K562 (cell line): ENCODE measurements around the gene TENT4B. TPM values are rescaled to one million over a fixed set of nuclear protein-coding genes. Genes with fewer than 3 reads are reported as not detected.

Source experiments
- DIDO1 ChIP-seq: fragments of 450-650 bp; IDR thresholded peaks from 2 replicates; pipeline ENCODE4 v1.6.1; 2016; ENCODE audit warnings: low read depth, missing biosample characterization, missing genetic modification characterization
- E2F4 ChIP-seq: sonication (generic); formaldehyde crosslinking; IDR thresholded peaks from 2 replicates; pipeline ENCODE4 v1.8.0; 2022; ENCODE audit warnings: mild to moderate bottlenecking, low read depth, missing genetic modification reagents
- ILF3 ChIP-seq: fragments of 450-650 bp; IDR thresholded peaks from 2 replicates; pipeline ENCODE4 v1.6.1; 2018; ENCODE audit warnings: antibody characterized with exemption, mild to moderate bottlenecking, moderate library complexity, borderline replicate concordance
- NFE2L1 ChIP-seq: fragments of 450-650 bp; IDR thresholded peaks from 2 replicates; pipeline ENCODE4 v1.6.1; 2016; ENCODE audit warnings: missing genetic modification characterization, low read depth, mild to moderate bottlenecking, missing compliant biosample characterization, moderate library complexity, borderline replicate concordance
- RBBP5 ChIP-seq: fragments of 200-600 bp; sonication (generic); IDR thresholded peaks from 2 replicates; pipeline ENCODE4 v1.6.1; 2012; ENCODE audit warnings: borderline replicate concordance, mild to moderate bottlenecking, low read length, control low read depth, inconsistent platforms; ENCODE audit not compliant: insufficient read depth, poor library complexity, severe bottlenecking
- TAF1 ChIP-seq: IDR thresholded peaks from 2 replicates; pipeline ENCODE4 v1.6.1; 2011; ENCODE audit warnings: mild to moderate bottlenecking, low read length, moderate library complexity; ENCODE audit not compliant: insufficient read depth, control insufficient read depth, severe bottlenecking; ENCODE audit errors: extremely low read depth
- TBL1XR1 ChIP-seq, 2 experiments: IDR thresholded peaks; 2 replicates each; pipeline ENCODE4 v1.6.1; 2012; ENCODE audit warnings: improper control_type of control experiment in 2 of 2, low read length in 2 of 2, mild to moderate bottlenecking in 1 of 2
- TCF3 ChIP-seq: sonication (generic); formaldehyde crosslinking; IDR thresholded peaks from 2 replicates; pipeline ENCODE4 v1.4.0; 2020; ENCODE audit warnings: mild to moderate bottlenecking, missing genetic modification reagents
- TGIF2 ChIP-seq: sonication (generic); formaldehyde crosslinking; IDR thresholded peaks from 2 replicates; pipeline ENCODE4 v1.8.1; 2022; ENCODE audit warnings: mild to moderate bottlenecking, missing genetic modification reagents, moderate library complexity
- TRIM25 ChIP-seq: fragments of 450-650 bp; IDR thresholded peaks from 2 replicates; pipeline ENCODE4 v1.7.0; 2016; ENCODE audit warnings: borderline replicate concordance
- ZNF184 ChIP-seq: sonication (generic); formaldehyde crosslinking; IDR thresholded peaks from 2 replicates; pipeline ENCODE4 v1.5.0; 2020; ENCODE audit warnings: missing genetic modification reagents
- ZNF583 ChIP-seq: fragments of 250-450 bp; sonication (Bioruptor Pico); IDR thresholded peaks from 2 replicates; pipeline ENCODE4 v1.4.0; 2020
- polyA plus RNA-seq, 8 experiments: library from polyadenylated mRNA; depleted of rRNA in 4 of 8; stranded (reverse) in 5 of 8; unstranded in 3 of 8; fragments of >200 nt; fragmentation: Nextera tagmentation in 2 of 8; fragmentation: Illumina TruSeq in 1 of 8; extraction: Ambion mirVana in 2 of 8; extraction: Trizol in 1 of 8; gene quantifications; 2 replicates each; pipeline versions ENCODE4 v1.2.1 to v1.2.3, GENCODE V29; 2011 to 2014; ENCODE audit warnings: inconsistent platforms in 1 of 8, missing spikeins in 1 of 8
- total RNA-seq, 7 experiments: library from RNA; depleted of rRNA in 6 of 7; stranded (reverse); fragments of >200 nt in 6 of 7; fragmentation: Illumina TruSeq in 2 of 7; extraction: Trizol in 2 of 7; gene quantifications; 2 replicates each; pipeline versions ENCODE4 v1.2.1 to v1.2.3, GENCODE V29; 2011 to 2021; ENCODE audit warnings: low replicate concordance in 1 of 7
- TF ChIP-seq, protein P1 (sequence below): fragments of 450-650 bp; formaldehyde crosslinking; IDR thresholded peaks from 2 replicates; pipeline ENCODE4 v1.4.0; 2022; ENCODE audit warnings: missing genetic modification characterization
- TF ChIP-seq, protein P2 (sequence below): fragments of 250-450 bp; sonication (Bioruptor Pico); IDR thresholded peaks from 2 replicates; pipeline ENCODE4 v1.8.0; 2022; ENCODE audit warnings: inconsistent platforms
- TF ChIP-seq, protein P3 (sequence below): fragments of 450-650 bp; IDR thresholded peaks from 2 replicates; pipeline ENCODE4 v1.6.1; 2017; ENCODE audit warnings: antibody characterized with exemption, mild to moderate bottlenecking

Gene TENT4B
- total and polyA plus RNA-seq, 9 of the 15 experiments (the other 6 are each of a cell fraction or from before 2014, with no cell fraction given): 5.2 to 8.4 (median 7.0) TPM

DNA sequence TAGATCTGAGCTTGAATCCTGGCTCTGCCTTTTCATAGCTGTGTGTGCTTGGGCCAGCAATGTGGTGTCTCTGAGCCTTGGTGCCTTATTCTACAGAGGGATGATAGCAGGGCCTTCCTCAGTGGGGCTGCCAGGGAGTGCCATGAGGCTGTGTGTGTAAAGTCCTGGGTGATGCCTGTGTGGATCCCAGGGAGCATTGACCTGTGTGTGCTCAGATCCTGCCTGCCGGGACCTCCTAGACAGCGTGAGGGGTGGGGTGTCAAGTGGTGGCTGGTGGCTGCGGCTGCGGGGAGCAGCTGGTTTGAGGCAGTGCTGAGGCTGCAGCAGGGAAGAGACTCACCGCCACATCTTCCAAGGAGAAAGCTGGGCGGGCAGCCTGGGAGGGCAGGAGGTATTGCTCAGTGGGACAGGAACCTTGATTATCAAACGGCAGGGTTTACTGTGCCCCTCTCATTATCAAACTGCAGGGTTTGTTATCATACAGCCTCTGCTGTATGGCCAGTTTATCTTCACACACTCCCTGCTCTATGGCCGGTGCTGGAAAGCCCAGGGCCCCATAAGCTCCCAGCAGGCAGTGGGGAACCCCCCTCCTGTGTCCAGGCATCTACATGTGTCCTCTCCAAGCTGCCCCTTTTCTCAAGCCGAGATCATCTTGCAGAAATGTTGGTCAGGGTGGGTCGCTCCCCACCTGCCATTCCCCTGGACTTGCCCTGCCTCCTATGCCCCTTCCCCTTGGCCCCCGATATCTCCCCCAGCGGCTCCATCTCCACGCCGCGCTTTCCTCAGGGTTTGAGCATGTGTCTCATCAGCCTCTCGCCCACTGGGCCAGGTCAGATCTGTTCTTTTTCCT is 110.2 kb downstream of the TENT4B start (continued):
- TF ChIP-seq TCF3 (peak; percentile 90), ZNF184 (no peak), TGIF2 (CRISPR knock-in tag) (no peak), TAF1 (peak; percentile 38), E2F4 (CRISPR knock-in tag) (no peak), TRIM25 (no peak), TBL1XR1 (IDR thresholded peaks at IDR 0.05; ENCODE audit: low read length in 2 of 2) (no peak; a peak in 1 of 4 replicates), ILF3 (no peak), NFE2L1 (tag) (no peak), RBBP5 (peak; percentile 61), ZNF583 (CRISPR knock-in tag) (0 out of 2 replicates have a peak, but pooled peaks have one; percentile 50), DIDO1 (tag) (no peak)
- TF ChIP-seq, protein P1, sequence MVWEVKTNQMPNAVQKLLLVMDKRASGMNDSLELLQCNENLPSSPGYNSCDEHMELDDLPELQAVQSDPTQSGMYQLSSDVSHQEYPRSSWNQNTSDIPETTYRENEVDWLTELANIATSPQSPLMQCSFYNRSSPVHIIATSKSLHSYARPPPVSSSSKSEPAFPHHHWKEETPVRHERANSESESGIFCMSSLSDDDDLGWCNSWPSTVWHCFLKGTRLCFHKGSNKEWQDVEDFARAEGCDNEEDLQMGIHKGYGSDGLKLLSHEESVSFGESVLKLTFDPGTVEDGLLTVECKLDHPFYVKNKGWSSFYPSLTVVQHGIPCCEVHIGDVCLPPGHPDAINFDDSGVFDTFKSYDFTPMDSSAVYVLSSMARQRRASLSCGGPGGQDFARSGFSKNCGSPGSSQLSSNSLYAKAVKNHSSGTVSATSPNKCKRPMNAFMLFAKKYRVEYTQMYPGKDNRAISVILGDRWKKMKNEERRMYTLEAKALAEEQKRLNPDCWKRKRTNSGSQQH (CRISPR knock-in tag): no peak
- TF ChIP-seq, protein P2, sequence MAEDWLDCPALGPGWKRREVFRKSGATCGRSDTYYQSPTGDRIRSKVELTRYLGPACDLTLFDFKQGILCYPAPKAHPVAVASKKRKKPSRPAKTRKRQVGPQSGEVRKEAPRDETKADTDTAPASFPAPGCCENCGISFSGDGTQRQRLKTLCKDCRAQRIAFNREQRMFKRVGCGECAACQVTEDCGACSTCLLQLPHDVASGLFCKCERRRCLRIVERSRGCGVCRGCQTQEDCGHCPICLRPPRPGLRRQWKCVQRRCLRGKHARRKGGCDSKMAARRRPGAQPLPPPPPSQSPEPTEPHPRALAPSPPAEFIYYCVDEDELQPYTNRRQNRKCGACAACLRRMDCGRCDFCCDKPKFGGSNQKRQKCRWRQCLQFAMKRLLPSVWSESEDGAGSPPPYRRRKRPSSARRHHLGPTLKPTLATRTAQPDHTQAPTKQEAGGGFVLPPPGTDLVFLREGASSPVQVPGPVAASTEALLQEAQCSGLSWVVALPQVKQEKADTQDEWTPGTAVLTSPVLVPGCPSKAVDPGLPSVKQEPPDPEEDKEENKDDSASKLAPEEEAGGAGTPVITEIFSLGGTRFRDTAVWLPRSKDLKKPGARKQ (CRISPR knock-in tag): no peak
- TF ChIP-seq, protein P3, sequence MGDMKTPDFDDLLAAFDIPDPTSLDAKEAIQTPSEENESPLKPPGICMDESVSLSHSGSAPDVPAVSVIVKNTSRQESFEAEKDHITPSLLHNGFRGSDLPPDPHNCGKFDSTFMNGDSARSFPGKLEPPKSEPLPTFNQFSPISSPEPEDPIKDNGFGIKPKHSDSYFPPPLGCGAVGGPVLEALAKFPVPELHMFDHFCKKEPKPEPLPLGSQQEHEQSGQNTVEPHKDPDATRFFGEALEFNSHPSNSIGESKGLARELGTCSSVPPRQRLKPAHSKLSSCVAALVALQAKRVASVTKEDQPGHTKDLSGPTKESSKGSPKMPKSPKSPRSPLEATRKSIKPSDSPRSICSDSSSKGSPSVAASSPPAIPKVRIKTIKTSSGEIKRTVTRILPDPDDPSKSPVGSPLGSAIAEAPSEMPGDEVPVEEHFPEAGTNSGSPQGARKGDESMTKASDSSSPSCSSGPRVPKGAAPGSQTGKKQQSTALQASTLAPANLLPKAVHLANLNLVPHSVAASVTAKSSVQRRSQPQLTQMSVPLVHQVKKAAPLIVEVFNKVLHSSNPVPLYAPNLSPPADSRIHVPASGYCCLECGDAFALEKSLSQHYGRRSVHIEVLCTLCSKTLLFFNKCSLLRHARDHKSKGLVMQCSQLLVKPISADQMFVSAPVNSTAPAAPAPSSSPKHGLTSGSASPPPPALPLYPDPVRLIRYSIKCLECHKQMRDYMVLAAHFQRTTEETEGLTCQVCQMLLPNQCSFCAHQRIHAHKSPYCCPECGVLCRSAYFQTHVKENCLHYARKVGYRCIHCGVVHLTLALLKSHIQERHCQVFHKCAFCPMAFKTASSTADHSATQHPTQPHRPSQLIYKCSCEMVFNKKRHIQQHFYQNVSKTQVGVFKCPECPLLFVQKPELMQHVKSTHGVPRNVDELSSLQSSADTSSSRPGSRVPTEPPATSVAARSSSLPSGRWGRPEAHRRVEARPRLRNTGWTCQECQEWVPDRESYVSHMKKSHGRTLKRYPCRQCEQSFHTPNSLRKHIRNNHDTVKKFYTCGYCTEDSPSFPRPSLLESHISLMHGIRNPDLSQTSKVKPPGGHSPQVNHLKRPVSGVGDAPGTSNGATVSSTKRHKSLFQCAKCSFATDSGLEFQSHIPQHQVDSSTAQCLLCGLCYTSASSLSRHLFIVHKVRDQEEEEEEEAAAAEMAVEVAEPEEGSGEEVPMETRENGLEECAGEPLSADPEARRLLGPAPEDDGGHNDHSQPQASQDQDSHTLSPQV: peak; percentile 90
